ENCODE data around the gene PANK2. TPM values are rescaled to one million over a fixed set of nuclear protein-coding genes. Genes with fewer than 3 reads are reported as not detected.

Gene PANK2
- total and polyA plus RNA-seq, 2 experiments from 2014 or later: 36.1 to 72.0 TPM

DNA sequence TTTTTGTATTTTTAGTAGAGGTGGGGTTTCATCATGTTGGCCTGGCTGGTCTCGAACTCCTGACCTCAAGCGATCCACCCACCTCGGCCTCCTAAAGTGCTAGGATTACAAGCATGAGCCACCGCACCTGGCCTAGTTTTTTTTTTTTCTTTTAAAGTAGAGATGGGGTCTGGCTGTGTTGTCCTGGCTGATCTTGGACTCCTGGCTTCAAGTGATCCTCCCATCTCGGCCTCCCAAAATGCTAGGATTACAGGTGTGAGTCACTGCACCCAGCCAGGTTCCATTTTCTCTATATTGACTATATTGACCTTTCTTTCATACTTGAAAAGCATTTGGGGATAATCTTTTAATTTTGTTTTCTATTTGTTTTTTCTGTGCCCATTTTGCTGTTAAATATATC, 13.3 kb downstream of the PANK2 start:
- Histone ChIP-seq H3K27ac (ENCODE audit: low read depth) (0 out of 2 replicates have a peak overlapping the region, but pooled peaks have one; percentile 26), H3K4me3 (no peak overlapping the region), H3F3A (replicated peaks; ENCODE audit: low read depth) (peaks cover 11% of the 10 kb centered on the region; the same call in 1 of the 2 replicates), H2AFZ (no peak overlapping the region), H3K9me2 (ENCODE audit: insufficient read depth) (no peaks in the 10 kb centered on the region), H3K27me3 (ENCODE audit: insufficient read depth) (no peaks in the 10 kb centered on the region), H3K36me3 (ENCODE audit: insufficient read depth) (0 out of 2 replicates have a peak, but pooled peaks cover 5% of the 10 kb centered on the region), H3K4me1 (ENCODE audit: insufficient read depth) (peaks cover 19% of the 10 kb centered on the region), H4K20me1 (replicated peaks; ENCODE audit: insufficient read depth) (peaks cover 96% of the 10 kb centered on the region), H3K79me2 (replicated peaks; ENCODE audit: insufficient read depth) (peaks cover 100% of the 10 kb centered on the region), H3K4me2 (peak overlapping the region; percentile 41; the same call in 1 of the 2 replicates)
- DNase-seq (ENCODE audit: low spot score) (no peak), ATAC-seq (no peak)
- TF ChIP-seq EZH2phosphoT487 (IDR thresholded peaks at IDR 0.05; ENCODE audit: unreplicated experiment) (no peak), CREB1 (CRISPR knock-in tag; IDR thresholded peaks at IDR 0.05; ENCODE audit: low read depth) (no peak), ZNF331 (CRISPR knock-in tag; IDR thresholded peaks at IDR 0.05; ENCODE audit: low read depth) (no peak), EZH2 (IDR thresholded peaks at IDR 0.05; ENCODE audit: low read depth, unreplicated experiment) (no peak), ZNF114 (CRISPR knock-in tag; IDR thresholded peaks at IDR 0.05) (no peak), JUNB (IDR thresholded peaks at IDR 0.05; ENCODE audit: unreplicated experiment) (no peak), STAT1 (IDR thresholded peaks at IDR 0.05; ENCODE audit: unreplicated experiment) (no peak), POLR2AphosphoS5 (IDR thresholded peaks at IDR 0.05; ENCODE audit: low read depth) (no peak)
- TF ChIP-seq, protein P1, sequence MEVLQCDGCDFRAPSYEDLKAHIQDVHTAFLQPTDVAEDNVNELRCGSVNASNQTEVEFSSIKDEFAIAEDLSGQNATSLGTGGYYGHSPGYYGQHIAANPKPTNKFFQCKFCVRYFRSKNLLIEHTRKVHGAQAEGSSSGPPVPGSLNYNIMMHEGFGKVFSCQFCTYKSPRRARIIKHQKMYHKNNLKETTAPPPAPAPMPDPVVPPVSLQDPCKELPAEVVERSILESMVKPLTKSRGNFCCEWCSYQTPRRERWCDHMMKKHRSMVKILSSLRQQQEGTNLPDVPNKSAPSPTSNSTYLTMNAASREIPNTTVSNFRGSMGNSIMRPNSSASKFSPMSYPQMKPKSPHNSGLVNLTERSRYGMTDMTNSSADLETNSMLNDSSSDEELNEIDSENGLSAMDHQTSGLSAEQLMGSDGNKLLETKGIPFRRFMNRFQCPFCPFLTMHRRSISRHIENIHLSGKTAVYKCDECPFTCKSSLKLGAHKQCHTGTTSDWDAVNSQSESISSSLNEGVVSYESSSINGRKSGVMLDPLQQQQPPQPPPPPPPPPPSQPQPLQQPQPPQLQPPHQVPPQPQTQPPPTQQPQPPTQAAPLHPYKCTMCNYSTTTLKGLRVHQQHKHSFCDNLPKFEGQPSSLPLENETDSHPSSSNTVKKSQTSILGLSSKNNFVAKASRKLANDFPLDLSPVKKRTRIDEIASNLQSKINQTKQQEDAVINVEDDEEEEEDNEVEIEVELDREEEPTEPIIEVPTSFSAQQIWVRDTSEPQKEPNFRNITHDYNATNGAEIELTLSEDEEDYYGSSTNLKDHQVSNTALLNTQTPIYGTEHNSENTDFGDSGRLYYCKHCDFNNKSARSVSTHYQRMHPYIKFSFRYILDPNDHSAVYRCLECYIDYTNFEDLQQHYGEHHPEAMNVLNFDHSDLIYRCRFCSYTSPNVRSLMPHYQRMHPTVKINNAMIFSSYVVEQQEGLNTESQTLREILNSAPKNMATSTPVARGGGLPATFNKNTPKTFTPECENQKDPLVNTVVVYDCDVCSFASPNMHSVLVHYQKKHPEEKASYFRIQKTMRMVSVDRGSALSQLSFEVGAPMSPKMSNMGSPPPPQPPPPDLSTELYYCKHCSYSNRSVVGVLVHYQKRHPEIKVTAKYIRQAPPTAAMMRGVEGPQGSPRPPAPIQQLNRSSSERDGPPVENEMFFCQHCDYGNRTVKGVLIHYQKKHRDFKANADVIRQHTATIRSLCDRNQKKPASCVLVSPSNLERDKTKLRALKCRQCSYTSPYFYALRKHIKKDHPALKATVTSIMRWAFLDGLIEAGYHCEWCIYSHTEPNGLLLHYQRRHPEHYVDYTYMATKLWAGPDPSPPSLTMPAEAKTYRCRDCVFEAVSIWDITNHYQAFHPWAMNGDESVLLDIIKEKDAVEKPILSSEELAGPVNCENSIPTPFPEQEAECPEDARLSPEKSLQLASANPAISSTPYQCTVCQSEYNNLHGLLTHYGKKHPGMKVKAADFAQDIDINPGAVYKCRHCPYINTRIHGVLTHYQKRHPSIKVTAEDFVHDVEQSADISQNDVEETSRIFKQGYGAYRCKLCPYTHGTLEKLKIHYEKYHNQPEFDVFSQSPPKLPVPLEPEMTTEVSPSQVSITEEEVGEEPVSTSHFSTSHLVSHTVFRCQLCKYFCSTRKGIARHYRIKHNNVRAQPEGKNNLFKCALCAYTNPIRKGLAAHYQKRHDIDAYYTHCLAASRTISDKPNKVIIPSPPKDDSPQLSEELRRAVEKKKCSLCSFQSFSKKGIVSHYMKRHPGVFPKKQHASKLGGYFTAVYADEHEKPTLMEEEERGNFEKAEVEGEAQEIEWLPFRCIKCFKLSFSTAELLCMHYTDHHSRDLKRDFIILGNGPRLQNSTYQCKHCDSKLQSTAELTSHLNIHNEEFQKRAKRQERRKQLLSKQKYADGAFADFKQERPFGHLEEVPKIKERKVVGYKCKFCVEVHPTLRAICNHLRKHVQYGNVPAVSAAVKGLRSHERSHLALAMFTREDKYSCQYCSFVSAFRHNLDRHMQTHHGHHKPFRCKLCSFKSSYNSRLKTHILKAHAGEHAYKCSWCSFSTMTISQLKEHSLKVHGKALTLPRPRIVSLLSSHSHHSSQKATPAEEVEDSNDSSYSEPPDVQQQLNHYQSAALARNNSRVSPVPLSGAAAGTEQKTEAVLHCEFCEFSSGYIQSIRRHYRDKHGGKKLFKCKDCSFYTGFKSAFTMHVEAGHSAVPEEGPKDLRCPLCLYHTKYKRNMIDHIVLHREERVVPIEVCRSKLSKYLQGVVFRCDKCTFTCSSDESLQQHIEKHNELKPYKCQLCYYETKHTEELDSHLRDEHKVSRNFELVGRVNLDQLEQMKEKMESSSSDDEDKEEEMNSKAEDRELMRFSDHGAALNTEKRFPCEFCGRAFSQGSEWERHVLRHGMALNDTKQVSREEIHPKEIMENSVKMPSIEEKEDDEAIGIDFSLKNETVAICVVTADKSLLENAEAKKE (CRISPR knock-in tag; IDR thresholded peaks at IDR 0.05): no peak
- TF ChIP-seq, protein P2, sequence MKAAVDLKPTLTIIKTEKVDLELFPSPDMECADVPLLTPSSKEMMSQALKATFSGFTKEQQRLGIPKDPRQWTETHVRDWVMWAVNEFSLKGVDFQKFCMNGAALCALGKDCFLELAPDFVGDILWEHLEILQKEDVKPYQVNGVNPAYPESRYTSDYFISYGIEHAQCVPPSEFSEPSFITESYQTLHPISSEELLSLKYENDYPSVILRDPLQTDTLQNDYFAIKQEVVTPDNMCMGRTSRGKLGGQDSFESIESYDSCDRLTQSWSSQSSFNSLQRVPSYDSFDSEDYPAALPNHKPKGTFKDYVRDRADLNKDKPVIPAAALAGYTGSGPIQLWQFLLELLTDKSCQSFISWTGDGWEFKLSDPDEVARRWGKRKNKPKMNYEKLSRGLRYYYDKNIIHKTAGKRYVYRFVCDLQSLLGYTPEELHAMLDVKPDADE (IDR thresholded peaks at IDR 0.05): no peak
- TF ChIP-seq, protein P3, sequence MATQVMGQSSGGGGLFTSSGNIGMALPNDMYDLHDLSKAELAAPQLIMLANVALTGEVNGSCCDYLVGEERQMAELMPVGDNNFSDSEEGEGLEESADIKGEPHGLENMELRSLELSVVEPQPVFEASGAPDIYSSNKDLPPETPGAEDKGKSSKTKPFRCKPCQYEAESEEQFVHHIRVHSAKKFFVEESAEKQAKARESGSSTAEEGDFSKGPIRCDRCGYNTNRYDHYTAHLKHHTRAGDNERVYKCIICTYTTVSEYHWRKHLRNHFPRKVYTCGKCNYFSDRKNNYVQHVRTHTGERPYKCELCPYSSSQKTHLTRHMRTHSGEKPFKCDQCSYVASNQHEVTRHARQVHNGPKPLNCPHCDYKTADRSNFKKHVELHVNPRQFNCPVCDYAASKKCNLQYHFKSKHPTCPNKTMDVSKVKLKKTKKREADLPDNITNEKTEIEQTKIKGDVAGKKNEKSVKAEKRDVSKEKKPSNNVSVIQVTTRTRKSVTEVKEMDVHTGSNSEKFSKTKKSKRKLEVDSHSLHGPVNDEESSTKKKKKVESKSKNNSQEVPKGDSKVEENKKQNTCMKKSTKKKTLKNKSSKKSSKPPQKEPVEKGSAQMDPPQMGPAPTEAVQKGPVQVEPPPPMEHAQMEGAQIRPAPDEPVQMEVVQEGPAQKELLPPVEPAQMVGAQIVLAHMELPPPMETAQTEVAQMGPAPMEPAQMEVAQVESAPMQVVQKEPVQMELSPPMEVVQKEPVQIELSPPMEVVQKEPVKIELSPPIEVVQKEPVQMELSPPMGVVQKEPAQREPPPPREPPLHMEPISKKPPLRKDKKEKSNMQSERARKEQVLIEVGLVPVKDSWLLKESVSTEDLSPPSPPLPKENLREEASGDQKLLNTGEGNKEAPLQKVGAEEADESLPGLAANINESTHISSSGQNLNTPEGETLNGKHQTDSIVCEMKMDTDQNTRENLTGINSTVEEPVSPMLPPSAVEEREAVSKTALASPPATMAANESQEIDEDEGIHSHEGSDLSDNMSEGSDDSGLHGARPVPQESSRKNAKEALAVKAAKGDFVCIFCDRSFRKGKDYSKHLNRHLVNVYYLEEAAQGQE (IDR thresholded peaks at IDR 0.05; ENCODE audit: unreplicated experiment): no peak
- TF ChIP-seq, protein P4, sequence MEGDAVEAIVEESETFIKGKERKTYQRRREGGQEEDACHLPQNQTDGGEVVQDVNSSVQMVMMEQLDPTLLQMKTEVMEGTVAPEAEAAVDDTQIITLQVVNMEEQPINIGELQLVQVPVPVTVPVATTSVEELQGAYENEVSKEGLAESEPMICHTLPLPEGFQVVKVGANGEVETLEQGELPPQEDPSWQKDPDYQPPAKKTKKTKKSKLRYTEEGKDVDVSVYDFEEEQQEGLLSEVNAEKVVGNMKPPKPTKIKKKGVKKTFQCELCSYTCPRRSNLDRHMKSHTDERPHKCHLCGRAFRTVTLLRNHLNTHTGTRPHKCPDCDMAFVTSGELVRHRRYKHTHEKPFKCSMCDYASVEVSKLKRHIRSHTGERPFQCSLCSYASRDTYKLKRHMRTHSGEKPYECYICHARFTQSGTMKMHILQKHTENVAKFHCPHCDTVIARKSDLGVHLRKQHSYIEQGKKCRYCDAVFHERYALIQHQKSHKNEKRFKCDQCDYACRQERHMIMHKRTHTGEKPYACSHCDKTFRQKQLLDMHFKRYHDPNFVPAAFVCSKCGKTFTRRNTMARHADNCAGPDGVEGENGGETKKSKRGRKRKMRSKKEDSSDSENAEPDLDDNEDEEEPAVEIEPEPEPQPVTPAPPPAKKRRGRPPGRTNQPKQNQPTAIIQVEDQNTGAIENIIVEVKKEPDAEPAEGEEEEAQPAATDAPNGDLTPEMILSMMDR (conservative IDR thresholded peaks at IDR 0.05; ENCODE audit: low read depth in 2 of 2): no peak
- H3K4me1 Mint-ChIP-seq: peaks cover 27% of the 10 kb centered on the region
- peaks cover 13% of the 10 kb centered on the region for H3K36me3 Mint-ChIP-seq (ENCODE audit: low read depth)
- H3K4me3 Mint-ChIP-seq: 0 out of 3 replicates have a peak overlapping the region, but pooled peaks have one; percentile 13
- no peaks in the 10 kb centered on the region for H3K9me3 Mint-ChIP-seq
- peaks cover 11% of the 10 kb centered on the region for H3K27me3 Mint-ChIP-seq (ENCODE audit: insufficient read depth, low read depth, poor library complexity)
- no peak overlapping the region for H3K27ac Mint-ChIP-seq

Measured in GM23338 (cell line).